Measurements from ENCODE around the gene GOLGA8A. TPM values are rescaled to one million over a fixed set of nuclear protein-coding genes. Genes with fewer than 3 reads are reported as not detected.

GOLGA8A gene
- total and polyA plus RNA-seq, 2 donors (not counting 1 experiment from before 2014, with no cell fraction given), result 3.3 to 18.1 TPM

GRCh38 chr15:34473840-34474239 lies 36.2 kb upstream of the GOLGA8A start:
- Histone ChIP-seq H4K20me1 (ENCODE audit: control insufficient read depth, extremely low read depth, insufficient read depth, low read length) (no peaks in the 10 kb centered on the region), H3K27ac (ENCODE audit: insufficient read depth, low read length) (no peak overlapping the region), H3K36me3 (ENCODE audit: control insufficient read depth, insufficient read depth, low read length) (no peaks in the 10 kb centered on the region), H3K4me3 (replicated peaks in 1 of 4; ENCODE audit: control extremely low read depth in 1 of 4, insufficient read depth in 1 of 4, low read depth in 3 of 4, low read length in 4 of 4) (no peak overlapping the region), H3K4me1 (ENCODE audit: control insufficient read depth, extremely low read depth, insufficient read depth, low read length) (no peaks in the 10 kb centered on the region), H3K9ac (ENCODE audit: insufficient read depth, low read length) (no peak overlapping the region), H3K4me2 (ENCODE audit: extremely low read depth, insufficient read depth, low read length) (no peak overlapping the region), H2AFZ (ENCODE audit: low read length) (no peak overlapping the region), H3K79me2 (ENCODE audit: control insufficient read depth, insufficient read depth, low read length) (no peaks in the 10 kb centered on the region), H3K9me3 (ENCODE audit: control insufficient read depth, insufficient read depth, low read depth, low read length) (no peaks in the 10 kb centered on the region), H3K27me3 (ENCODE audit: control insufficient read depth, insufficient read depth, low read length) (no peaks in the 10 kb centered on the region)
- TF ChIP-seq EZH2 (IDR thresholded peaks at IDR 0.05; ENCODE audit: low read length, missing control alignments) (no peak), CTCF (conservative IDR thresholded peaks at IDR 0.05 in 1 of 2, IDR thresholded peaks at IDR 0.05 in 1 of 2; ENCODE audit: low read depth in 1 of 2, low read length in 2 of 2) (no peak)
- no peak for DNase-seq (ENCODE audit: low read depth in 2 of 2)

- no peak for DNase-seq (ENCODE audit: low read depth in 2 of 2)
- Histone ChIP-seq H4K20me1 (ENCODE audit: control insufficient read depth, extremely low read depth, insufficient read depth, low read length) (no peaks in the 10 kb centered on the region), H3K4me1 (ENCODE audit: control insufficient read depth, extremely low read depth, insufficient read depth, low read length) (no peaks in the 10 kb centered on the region), H3K36me3 (ENCODE audit: control insufficient read depth, insufficient read depth, low read length) (no peaks in the 10 kb centered on the region), H3K9me3 (ENCODE audit: control insufficient read depth, insufficient read depth, low read depth, low read length) (no peaks in the 10 kb centered on the region), H3K4me2 (ENCODE audit: extremely low read depth, insufficient read depth, low read length) (no peak overlapping the region), H3K27ac (ENCODE audit: insufficient read depth, low read length) (no peak overlapping the region), H3K27me3 (ENCODE audit: control insufficient read depth, insufficient read depth, low read length) (no peaks in the 10 kb centered on the region), H3K79me2 (ENCODE audit: control insufficient read depth, insufficient read depth, low read length) (no peaks in the 10 kb centered on the region), H3K9ac (ENCODE audit: insufficient read depth, low read length) (no peak overlapping the region), H2AFZ (ENCODE audit: low read length) (no peak overlapping the region), H3K4me3 (replicated peaks in 1 of 4; ENCODE audit: control extremely low read depth in 1 of 4, insufficient read depth in 1 of 4, low read depth in 3 of 4, low read length in 4 of 4) (no peak overlapping the region)
- no peak for TF ChIP-seq CTCF (conservative IDR thresholded peaks at IDR 0.05 in 1 of 2, IDR thresholded peaks at IDR 0.05 in 1 of 2; ENCODE audit: low read depth in 1 of 2, low read length in 2 of 2)
- TF ChIP-seq EZH2 (IDR thresholded peaks at IDR 0.05; ENCODE audit: low read length, missing control alignments), result no peak
Observed at GRCh38 chr15:34472947-34473346, 35.3 kb upstream of the GOLGA8A start.

- no peak for DNase-seq (ENCODE audit: low read depth in 2 of 2)
- TF ChIP-seq EZH2 (IDR thresholded peaks at IDR 0.05; ENCODE audit: low read length, missing control alignments), result no peak
- TF ChIP-seq CTCF (conservative IDR thresholded peaks at IDR 0.05 in 1 of 2, IDR thresholded peaks at IDR 0.05 in 1 of 2; ENCODE audit: low read depth in 1 of 2, low read length in 2 of 2), result no peak
Observed at GRCh38 chr15:34470892-34471291, 33.3 kb upstream of the GOLGA8A start.

More at GRCh38 chr15:34470892-34471291, 33.3 kb upstream of the GOLGA8A start:
- no peaks in the 10 kb centered on the region for H4K20me1 ChIP-seq (ENCODE audit: control insufficient read depth, extremely low read depth, insufficient read depth, low read length)
- no peaks in the 10 kb centered on the region for H3K27me3 ChIP-seq (ENCODE audit: control insufficient read depth, insufficient read depth, low read length)
- H3K4me2 ChIP-seq (ENCODE audit: extremely low read depth, insufficient read depth, low read length), result no peak overlapping the region
- no peak overlapping the region for H2AFZ ChIP-seq (ENCODE audit: low read length)
- no peak overlapping the region for H3K9ac ChIP-seq (ENCODE audit: insufficient read depth, low read length)
- no peaks in the 10 kb centered on the region for H3K9me3 ChIP-seq (ENCODE audit: control insufficient read depth, insufficient read depth, low read depth, low read length)
- no peaks in the 10 kb centered on the region for H3K4me1 ChIP-seq (ENCODE audit: control insufficient read depth, extremely low read depth, insufficient read depth, low read length)
- no peak overlapping the region for H3K27ac ChIP-seq (ENCODE audit: insufficient read depth, low read length)
- H3K36me3 ChIP-seq (ENCODE audit: control insufficient read depth, insufficient read depth, low read length), result no peaks in the 10 kb centered on the region
- no peaks in the 10 kb centered on the region for H3K79me2 ChIP-seq (ENCODE audit: control insufficient read depth, insufficient read depth, low read length)
- H3K4me3 ChIP-seq (replicated peaks in 1 of 4; ENCODE audit: control extremely low read depth in 1 of 4, insufficient read depth in 1 of 4, low read depth in 3 of 4, low read length in 4 of 4), result no peak overlapping the region

All from fibroblast of lung (primary cell).